ENCODE results near the gene ST6GALNAC2.

ST6GALNAC2 gene

GRCh38 chr17:76553178-76553908 lies 32.3 kb downstream of the ST6GALNAC2 start:
- no peak for DNase-seq (ENCODE audit: low read depth)

- DNase-seq (ENCODE audit: low read depth): no peak
Observed at GRCh38 chr17:76551685-76552084, 34.0 kb downstream of the ST6GALNAC2 start.

GRCh38 chr17:76550712-76551615 lies 34.7 kb downstream of the ST6GALNAC2 start:
- DNase-seq (ENCODE audit: low read depth): no peak

GRCh38 chr17:76549539-76549938 lies 36.1 kb downstream of the ST6GALNAC2 start:
- DNase-seq (ENCODE audit: low read depth): no peak

- DNase-seq (ENCODE audit: low read depth): no peak
Observed at GRCh38 chr17:76549215-76549518, 36.5 kb downstream of the ST6GALNAC2 start.

- no peak for DNase-seq (ENCODE audit: low read depth)
Observed at GRCh38 chr17:76548378-76549214, 37.1 kb downstream of the ST6GALNAC2 start.

GRCh38 chr17:76547642-76548202 lies 37.9 kb downstream of the ST6GALNAC2 start:
- DNase-seq (ENCODE audit: low read depth): no peak

- peak; percentile 49 for DNase-seq (ENCODE audit: low read depth)
Observed at GRCh38 chr17:76547183-76547641, 38.4 kb downstream of the ST6GALNAC2 start.

GRCh38 chr17:76546556-76547182 lies 39.0 kb downstream of the ST6GALNAC2 start:
- DNase-seq (ENCODE audit: low read depth): no peak

GRCh38 chr17:76545918-76546555 lies 39.6 kb downstream of the ST6GALNAC2 start:
- no peak for DNase-seq (ENCODE audit: low read depth)

GRCh38 chr17:76544546-76545365 lies 40.9 kb downstream of the ST6GALNAC2 start:
- DNase-seq (ENCODE audit: low read depth): no peak

GRCh38 chr17:76543826-76544545 lies 41.7 kb downstream of the ST6GALNAC2 start:
- no peak for DNase-seq (ENCODE audit: low read depth)

- DNase-seq (ENCODE audit: low read depth): no peak
Observed at GRCh38 chr17:76543482-76543825, 42.2 kb downstream of the ST6GALNAC2 start.

- no peak for DNase-seq (ENCODE audit: low read depth)
Observed at GRCh38 chr17:76542984-76543383, 42.7 kb downstream of the ST6GALNAC2 start.

GRCh38 chr17:76542566-76542971 lies 43.1 kb downstream of the ST6GALNAC2 start:
- DNase-seq (ENCODE audit: low read depth): no peak

GRCh38 chr17:76541739-76542454 lies 43.8 kb downstream of the ST6GALNAC2 start:
- DNase-seq (ENCODE audit: low read depth): no peak

- no peak for DNase-seq (ENCODE audit: low read depth)
Observed at GRCh38 chr17:76540381-76541300, 45.0 kb downstream of the ST6GALNAC2 start.

Data from activated gamma-delta T cell treated with anti-CD3 and anti-CD28 coated beads, Interleukin-2, amount 50 U/mL, for 16 hours (primary cell).